Measurements from ENCODE around the gene UBTD1.

UBTD1 gene

DNA sequence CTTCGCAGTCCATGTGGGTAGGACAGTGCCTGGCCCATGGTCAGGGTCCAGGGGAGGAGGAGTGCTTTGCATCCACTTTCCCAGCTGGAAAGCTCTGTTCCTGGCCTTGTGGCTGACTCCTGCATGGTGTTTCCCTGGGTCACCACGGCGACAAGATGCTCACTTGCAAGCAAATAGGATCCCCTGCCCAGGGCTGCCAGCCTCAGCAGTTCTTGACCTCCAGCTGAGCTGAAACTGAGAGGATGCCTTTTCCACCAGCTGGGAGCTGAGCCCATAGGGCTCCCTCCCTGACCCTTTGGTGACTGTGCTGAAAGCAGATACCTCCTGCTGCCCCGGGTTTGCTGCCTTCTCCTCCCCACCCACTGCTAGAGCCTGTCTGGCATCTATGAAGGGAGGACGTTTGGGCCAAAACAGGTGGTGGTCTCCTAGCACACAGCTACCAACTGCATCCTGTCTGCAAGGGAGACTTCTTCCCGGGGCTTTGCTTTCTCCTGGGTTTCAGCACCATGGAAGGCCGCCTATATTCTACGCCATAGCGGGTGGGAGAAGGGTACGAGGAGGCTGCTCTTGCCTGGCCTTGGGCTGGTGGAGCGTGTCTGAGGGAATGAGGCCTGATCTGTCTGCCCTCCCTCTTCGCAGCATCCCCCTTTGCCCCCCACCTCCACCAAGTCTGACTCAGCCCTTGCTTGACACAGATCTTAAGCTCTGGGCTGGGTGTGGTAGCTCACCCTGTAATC lies 34.4 kb downstream of the UBTD1 start:
- H3K4me2 ChIP-seq (ENCODE audit: insufficient read depth, low read length, poor library complexity, severe bottlenecking) = no peak overlapping the region
- peaks cover 3 to 8% of the 10 kb centered on the region in 2 donors for H3K4me1 ChIP-seq (ENCODE audit: control insufficient read depth in 2 of 2, insufficient read depth in 1 of 2, low read depth in 1 of 2, low read length in 2 of 2)
- no peak overlapping the region for H3K9ac ChIP-seq (ENCODE audit: low read depth, low read length, poor library complexity)
- H3K23ac ChIP-seq (ENCODE audit: low read depth, low read length, poor library complexity) = no peak overlapping the region
- H3K4ac ChIP-seq (ENCODE audit: low read length) = no peak overlapping the region
- no peak overlapping the region for H2BK5ac ChIP-seq (ENCODE audit: low read length)
- H4K8ac ChIP-seq (ENCODE audit: low read depth, low read length) = no peak overlapping the region
- H3K14ac ChIP-seq (ENCODE audit: low read length) = no peak overlapping the region
- H3K79me1 ChIP-seq (ENCODE audit: low read depth, low read length) = no peaks in the 10 kb centered on the region
- DNase-seq (ENCODE audit: low spot score) = no peak
- H4K91ac ChIP-seq (ENCODE audit: low read depth, low read length, poor library complexity) = no peak overlapping the region
- no peak overlapping the region for H3K27ac ChIP-seq (replicated peaks; ENCODE audit: low read length)
- H2BK12ac ChIP-seq (ENCODE audit: low read length) = no peak overlapping the region
- WGBS, 2 donors (ENCODE audit: extremely low coverage in 2 of 2, insufficient read length in 2 of 2, insufficient replicate concordance in 1 of 2) = no CpG with 5 or more reads among the region's 12 CpGs
- no peak overlapping the region for H2AFZ ChIP-seq (ENCODE audit: low read length)
- no peak overlapping the region for H3K4me3 ChIP-seq (ENCODE audit: low read length in 2 of 2)
- H2BK120ac ChIP-seq (ENCODE audit: low read depth, low read length) = no peak overlapping the region
- H3K36me3 ChIP-seq (replicated peaks in 1 of 2; ENCODE audit: control insufficient read depth in 2 of 2, insufficient read depth in 2 of 2, low read length in 2 of 2) = no peaks in the 10 kb centered on the region
- H3K9me3 ChIP-seq (replicated peaks in 1 of 2; ENCODE audit: control insufficient read depth in 2 of 2, insufficient read depth in 1 of 2, low read depth in 1 of 2, low read length in 2 of 2) = peaks cover 1 to 6% of the 10 kb centered on the region in 2 donors
- no peaks in the 10 kb centered on the region for H3K27me3 ChIP-seq (ENCODE audit: control insufficient read depth in 3 of 3, insufficient read depth in 3 of 3, low read depth in 1 of 3, low read length in 3 of 3)
- no peak overlapping the region for H3K18ac ChIP-seq (ENCODE audit: low read length)
- H2AK5ac ChIP-seq (ENCODE audit: low read depth, low read length) = no peak overlapping the region
- H2BK15ac ChIP-seq (ENCODE audit: low read length) = no peak overlapping the region

- no peak overlapping the region for H2AFZ ChIP-seq (ENCODE audit: low read length)
- H3K9ac ChIP-seq (ENCODE audit: low read depth, low read length, poor library complexity) = no peak overlapping the region
- H3K4me1 ChIP-seq (ENCODE audit: control insufficient read depth in 2 of 2, insufficient read depth in 1 of 2, low read depth in 1 of 2, low read length in 2 of 2) = peaks cover 3 to 8% of the 10 kb centered on the region in 2 donors
- no peak overlapping the region for H3K4ac ChIP-seq (ENCODE audit: low read length)
- H3K4me2 ChIP-seq (ENCODE audit: insufficient read depth, low read length, poor library complexity, severe bottlenecking) = no peak overlapping the region
- H4K91ac ChIP-seq (ENCODE audit: low read depth, low read length, poor library complexity) = no peak overlapping the region
- no peak overlapping the region for H2BK120ac ChIP-seq (ENCODE audit: low read depth, low read length)
- no peak overlapping the region for H3K14ac ChIP-seq (ENCODE audit: low read length)
- no peak overlapping the region for H4K8ac ChIP-seq (ENCODE audit: low read depth, low read length)
- H2BK5ac ChIP-seq (ENCODE audit: low read length) = no peak overlapping the region
- no peak overlapping the region for H3K18ac ChIP-seq (ENCODE audit: low read length)
- H2BK12ac ChIP-seq (ENCODE audit: low read length) = no peak overlapping the region
- no peak overlapping the region for H3K23ac ChIP-seq (ENCODE audit: low read depth, low read length, poor library complexity)
- H3K79me1 ChIP-seq (ENCODE audit: low read depth, low read length) = no peaks in the 10 kb centered on the region
- H2BK15ac ChIP-seq (ENCODE audit: low read length) = no peak overlapping the region
- H3K27ac ChIP-seq (replicated peaks; ENCODE audit: low read length) = no peak overlapping the region
- H3K36me3 ChIP-seq (replicated peaks in 1 of 2; ENCODE audit: control insufficient read depth in 2 of 2, insufficient read depth in 2 of 2, low read length in 2 of 2) = no peaks in the 10 kb centered on the region
- WGBS, 2 donors (ENCODE audit: extremely low coverage in 2 of 2, insufficient read length in 2 of 2, insufficient replicate concordance in 1 of 2) = no CpG with 5 or more reads among the region's 6 CpGs
- H2AK5ac ChIP-seq (ENCODE audit: low read depth, low read length) = no peak overlapping the region
- H3K4me3 ChIP-seq (ENCODE audit: low read length in 2 of 2) = no peak overlapping the region
- DNase-seq (ENCODE audit: low spot score) = no peak
- H3K27me3 ChIP-seq (ENCODE audit: control insufficient read depth in 3 of 3, insufficient read depth in 3 of 3, low read depth in 1 of 3, low read length in 3 of 3) = no peaks in the 10 kb centered on the region
- peaks cover 1 to 6% of the 10 kb centered on the region in 2 donors for H3K9me3 ChIP-seq (replicated peaks in 1 of 2; ENCODE audit: control insufficient read depth in 2 of 2, insufficient read depth in 1 of 2, low read depth in 1 of 2, low read length in 2 of 2)
Measured at GRCh38 chr10:97533888-97534287, 35.2 kb downstream of the UBTD1 start.

GRCh38 chr10:97534746-97535367 lies 36.1 kb downstream of the UBTD1 start:
- WGBS, 2 donors (ENCODE audit: extremely low coverage in 2 of 2, insufficient read length in 2 of 2, insufficient replicate concordance in 1 of 2) = no CpG with 5 or more reads among the region's 6 CpGs
- no peak overlapping the region for H2BK15ac ChIP-seq (ENCODE audit: low read length)
- H3K14ac ChIP-seq (ENCODE audit: low read length) = no peak overlapping the region
- H3K23ac ChIP-seq (ENCODE audit: low read depth, low read length, poor library complexity) = no peak overlapping the region
- no peak overlapping the region for H4K8ac ChIP-seq (ENCODE audit: low read depth, low read length)
- H3K79me1 ChIP-seq (ENCODE audit: low read depth, low read length) = no peaks in the 10 kb centered on the region
- H4K91ac ChIP-seq (ENCODE audit: low read depth, low read length, poor library complexity) = no peak overlapping the region
- no peak overlapping the region for H2BK5ac ChIP-seq (ENCODE audit: low read length)
- peaks cover 1 to 3% of the 10 kb centered on the region in 2 donors for H3K9me3 ChIP-seq (replicated peaks in 1 of 2; ENCODE audit: control insufficient read depth in 2 of 2, insufficient read depth in 1 of 2, low read depth in 1 of 2, low read length in 2 of 2)
- H3K4ac ChIP-seq (ENCODE audit: low read length) = no peak overlapping the region
- H2BK12ac ChIP-seq (ENCODE audit: low read length) = no peak overlapping the region
- no peak overlapping the region for H3K9ac ChIP-seq (ENCODE audit: low read depth, low read length, poor library complexity)
- no peak overlapping the region for H2BK120ac ChIP-seq (ENCODE audit: low read depth, low read length)
- H3K27me3 ChIP-seq (ENCODE audit: control insufficient read depth in 3 of 3, insufficient read depth in 3 of 3, low read depth in 1 of 3, low read length in 3 of 3) = no peaks in the 10 kb centered on the region
- no peaks in the 10 kb centered on the region for H3K36me3 ChIP-seq (replicated peaks in 1 of 2; ENCODE audit: control insufficient read depth in 2 of 2, insufficient read depth in 2 of 2, low read length in 2 of 2)
- no peak for DNase-seq (ENCODE audit: low spot score)
- no peak overlapping the region for H2AK5ac ChIP-seq (ENCODE audit: low read depth, low read length)
- H2AFZ ChIP-seq (ENCODE audit: low read length) = no peak overlapping the region
- peaks cover 3 to 12% of the 10 kb centered on the region in 2 donors for H3K4me1 ChIP-seq (ENCODE audit: control insufficient read depth in 2 of 2, insufficient read depth in 1 of 2, low read depth in 1 of 2, low read length in 2 of 2)
- no peak overlapping the region for H3K4me3 ChIP-seq (ENCODE audit: low read length in 2 of 2)
- no peak overlapping the region for H3K18ac ChIP-seq (ENCODE audit: low read length)
- H3K27ac ChIP-seq (replicated peaks; ENCODE audit: low read length) = no peak overlapping the region
- no peak overlapping the region for H3K4me2 ChIP-seq (ENCODE audit: insufficient read depth, low read length, poor library complexity, severe bottlenecking)

- no peaks in the 10 kb centered on the region for H3K9me3 ChIP-seq (replicated peaks in 1 of 2; ENCODE audit: control insufficient read depth in 2 of 2, insufficient read depth in 1 of 2, low read depth in 1 of 2, low read length in 2 of 2)
- no peak overlapping the region for H3K4me3 ChIP-seq (ENCODE audit: low read length in 2 of 2)
- H4K91ac ChIP-seq (ENCODE audit: low read depth, low read length, poor library complexity) = no peak overlapping the region
- no peak overlapping the region for H2BK5ac ChIP-seq (ENCODE audit: low read length)
- H3K4me2 ChIP-seq (ENCODE audit: insufficient read depth, low read length, poor library complexity, severe bottlenecking) = no peak overlapping the region
- no peak for DNase-seq (ENCODE audit: low spot score)
- no peak overlapping the region for H4K8ac ChIP-seq (ENCODE audit: low read depth, low read length)
- peaks cover 11 to 21% of the 10 kb centered on the region in 2 donors for H3K4me1 ChIP-seq (ENCODE audit: control insufficient read depth in 2 of 2, insufficient read depth in 1 of 2, low read depth in 1 of 2, low read length in 2 of 2)
- H2BK12ac ChIP-seq (ENCODE audit: low read length) = no peak overlapping the region
- H2BK120ac ChIP-seq (ENCODE audit: low read depth, low read length) = no peak overlapping the region
- H3K9ac ChIP-seq (ENCODE audit: low read depth, low read length, poor library complexity) = no peak overlapping the region
- no peaks in the 10 kb centered on the region for H3K27me3 ChIP-seq (ENCODE audit: control insufficient read depth in 3 of 3, insufficient read depth in 3 of 3, low read depth in 1 of 3, low read length in 3 of 3)
- H3K4ac ChIP-seq (ENCODE audit: low read length) = no peak overlapping the region
- WGBS, 2 donors (ENCODE audit: extremely low coverage in 2 of 2, insufficient read length in 2 of 2, insufficient replicate concordance in 1 of 2) = no CpG with 5 or more reads among the region's 5 CpGs
- H3K14ac ChIP-seq (ENCODE audit: low read length) = no peak overlapping the region
- no peaks in the 10 kb centered on the region for H3K36me3 ChIP-seq (replicated peaks in 1 of 2; ENCODE audit: control insufficient read depth in 2 of 2, insufficient read depth in 2 of 2, low read length in 2 of 2)
- no peak overlapping the region for H2AK5ac ChIP-seq (ENCODE audit: low read depth, low read length)
- H2BK15ac ChIP-seq (ENCODE audit: low read length) = no peak overlapping the region
- no peaks in the 10 kb centered on the region for H3K79me1 ChIP-seq (ENCODE audit: low read depth, low read length)
- H3K18ac ChIP-seq (ENCODE audit: low read length) = peak overlapping the region; percentile 73
- no peak overlapping the region for H3K27ac ChIP-seq (replicated peaks; ENCODE audit: low read length)
- H2AFZ ChIP-seq (ENCODE audit: low read length) = no peak overlapping the region
- no peak overlapping the region for H3K23ac ChIP-seq (ENCODE audit: low read depth, low read length, poor library complexity)
Measured at GRCh38 chr10:97537186-97537869, 38.6 kb downstream of the UBTD1 start.
